DOHH2 (cell line): ENCODE measurements around the gene PLXNB1.

Source experiments
- H3F3A ChIP-seq: fragments of 200-600 bp; sonication (generic), shearing (Covaris generic); 2 replicates; pipeline ENCODE4 v1.6.0; 2016; ENCODE audit warnings: antibody characterized with exemption, mild to moderate bottlenecking; ENCODE audit not compliant: control insufficient read depth, insufficient read depth
- H3K27ac ChIP-seq: fragments of 200-600 bp; sonication (generic); 2 replicates; pipeline ENCODE4 v1.5.1; 2014; ENCODE audit warnings: low read depth, mild to moderate bottlenecking, low read length, moderate library complexity
- H3K27me3 ChIP-seq: fragments of 200-600 bp; sonication (generic); 2 replicates; pipeline ENCODE4 v1.6.1; 2014; ENCODE audit warnings: mild to moderate bottlenecking, low read length, mixed read lengths; ENCODE audit not compliant: control insufficient read depth
- H3K36me3 ChIP-seq: fragments of 200-600 bp; sonication (generic); 2 replicates; pipeline ENCODE4 v1.6.1; 2014; ENCODE audit warnings: mild to moderate bottlenecking, low read length, moderate library complexity, mixed read lengths; ENCODE audit not compliant: control insufficient read depth
- H3K4me1 ChIP-seq: fragments of 200-600 bp; sonication (generic); 2 replicates; pipeline ENCODE4 v1.6.1; 2014; ENCODE audit warnings: mild to moderate bottlenecking, low read length, mixed read lengths; ENCODE audit not compliant: control insufficient read depth
- H3K4me2 ChIP-seq: fragments of 200-600 bp; sonication (generic); 2 replicates; pipeline ENCODE4 v1.6.0; 2014; ENCODE audit warnings: mild to moderate bottlenecking, low read length, moderate library complexity
- H3K4me3 ChIP-seq: fragments of 200-600 bp; sonication (generic); 2 replicates; pipeline ENCODE4 v1.5.1; 2014; ENCODE audit warnings: mild to moderate bottlenecking, low read length, mixed read lengths
- H3K79me2 ChIP-seq: fragments of 200-600 bp; sonication (generic); 2 replicates; pipeline ENCODE4 v1.6.1; 2014; ENCODE audit warnings: mild to moderate bottlenecking, low read length, mixed read lengths; ENCODE audit not compliant: control insufficient read depth
- H3K9me2 ChIP-seq: fragments of 200-600 bp; sonication (generic); replicated peaks from 2 replicates; pipeline ENCODE4 v1.6.1; 2014; ENCODE audit warnings: mild to moderate bottlenecking, low read length, mixed read lengths; ENCODE audit not compliant: control insufficient read depth
- H3K9me3 ChIP-seq: fragments of 200-600 bp; sonication (generic); 2 replicates; pipeline ENCODE4 v1.6.1; 2014; ENCODE audit warnings: antibody characterized with exemption, low read length, mixed read lengths; ENCODE audit not compliant: control insufficient read depth, insufficient read depth
- H4K20me1 ChIP-seq: fragments of 200-600 bp; sonication (generic); 2 replicates; pipeline ENCODE4 v1.6.0; 2014; ENCODE audit warnings: low read depth, mild to moderate bottlenecking, antibody characterized with exemption, low read length, moderate library complexity; ENCODE audit not compliant: control insufficient read depth, insufficient read depth
- CTCF ChIP-seq: fragments of 200-600 bp; sonication (generic); IDR thresholded peaks from one replicate; pipeline ENCODE4 v1.5.1; 2014; ENCODE audit warnings: antibody characterized with exemption, mild to moderate bottlenecking, low read depth, low read length; ENCODE audit not compliant: poor library complexity, severe bottlenecking
- EZH2phosphoT487 ChIP-seq: fragments of 200-600 bp; sonication (generic); IDR thresholded peaks from 2 replicates; pipeline ENCODE4 v1.6.1; 2017; ENCODE audit warnings: borderline replicate concordance, mild to moderate bottlenecking, antibody characterized with exemption, low read length, moderate library complexity, mixed read lengths

Gene PLXNB1

GRCh38 chr3:48472923-48473616 lies 43.2 kb upstream of the PLXNB1 start:
- Histone ChIP-seq H3F3A (no peaks in the 10 kb centered on the region), H3K4me3 (peak overlapping the region; percentile 88), H3K4me1 (peaks cover 64% of the 10 kb centered on the region), H3K4me2 (peak overlapping the region; percentile 97), H3K9me3 (no peaks in the 10 kb centered on the region), H3K27me3 (no peaks in the 10 kb centered on the region), H3K9me2 (no peaks in the 10 kb centered on the region), H3K27ac (peak overlapping the region; percentile 90), H4K20me1 (no peaks in the 10 kb centered on the region), H3K36me3 (peaks cover 33% of the 10 kb centered on the region), H3K79me2 (peaks cover 49% of the 10 kb centered on the region)
- peak; percentile 87 for TF ChIP-seq CTCF
- TF ChIP-seq EZH2phosphoT487: no peak

GRCh38 chr3:48472673-48472922 lies 42.7 kb upstream of the PLXNB1 start:
- peak overlapping the region; percentile 90 for H3K27ac ChIP-seq
- H3K9me2 ChIP-seq: no peaks in the 10 kb centered on the region
- no peak for TF ChIP-seq CTCF
- no peak for TF ChIP-seq EZH2phosphoT487
- H3K79me2 ChIP-seq: peaks cover 53% of the 10 kb centered on the region
- no peaks in the 10 kb centered on the region for H3K9me3 ChIP-seq
- no peaks in the 10 kb centered on the region for H3K27me3 ChIP-seq
- no peaks in the 10 kb centered on the region for H4K20me1 ChIP-seq
- peaks cover 64% of the 10 kb centered on the region for H3K4me1 ChIP-seq
- peaks cover 38% of the 10 kb centered on the region for H3K36me3 ChIP-seq
- peak overlapping the region; percentile 97 for H3K4me2 ChIP-seq
- peak overlapping the region; percentile 88 for H3K4me3 ChIP-seq
- no peaks in the 10 kb centered on the region for H3F3A ChIP-seq

- Histone ChIP-seq H3K9me3 (no peaks in the 10 kb centered on the region), H3K4me3 (peak overlapping the region; percentile 37), H3K27ac (peak overlapping the region; percentile 45), H3K9me2 (no peaks in the 10 kb centered on the region), H3K79me2 (peaks cover 71% of the 10 kb centered on the region), H4K20me1 (no peaks in the 10 kb centered on the region), H3F3A (no peaks in the 10 kb centered on the region), H3K36me3 (peaks cover 59% of the 10 kb centered on the region), H3K4me2 (peak overlapping the region; percentile 97), H3K4me1 (peaks cover 73% of the 10 kb centered on the region), H3K27me3 (no peaks in the 10 kb centered on the region)
- TF ChIP-seq CTCF: no peak
- TF ChIP-seq EZH2phosphoT487: no peak
Measured at GRCh38 chr3:48470286-48470685, 40.4 kb upstream of the PLXNB1 start.
